CD4-positive, alpha-beta T cell (primary cell): ENCODE results near the gene NCKAP1. TPM values are rescaled to one million over a fixed set of nuclear protein-coding genes. Genes with fewer than 3 reads are reported as not detected.

Experiments used
- ATAC-seq: fragments of 200-7000 bp; cut with Tn5 transposase; one replicate; pipeline ENCODE4 v1.10.0; 2022; ENCODE audit warnings: mild to moderate bottlenecking; ENCODE audit not compliant: poor library complexity
- CTCF ChIA-PET: fragments of 350-600 bp; sonication (Branson Sonifier 250); formaldehyde crosslinking; loops from one replicate; lab custom pipeline; 2021; ENCODE audit warnings: antibody characterized with exemption, inconsistent platforms; lab: Charles Lee
- POLR2A ChIA-PET: fragments of 350-600 bp; sonication (Branson Sonifier 250); formaldehyde crosslinking; loops from one replicate; lab custom pipeline; 2021; ENCODE audit warnings: antibody characterized with exemption, inconsistent platforms; lab: Charles Lee
- DNase-seq, 14 experiments: peaks; one replicate each; pipeline ENCODE4 v3.0.0-alpha.2; 2013 to 2020; ENCODE audit warnings: mixed read lengths in 2 of 14
- H3K27ac ChIP-seq, 2 donors: one replicate each; pipeline versions ENCODE4 v1.5.1 to v1.7.0; 2013; ENCODE audit warnings: low read length in 2 of 2, low read depth in 1 of 2, mild to moderate bottlenecking in 1 of 2
- H3K27me3 ChIP-seq, 2 experiments: 1 replicate in 1 of 2; 2 replicates in 1 of 2; pipeline versions ENCODE4 v1.6.1 to v1.7.0; 2013; ENCODE audit warnings: low read length in 2 of 2, control low read depth in 1 of 2, mild to moderate bottlenecking in 1 of 2, moderate library complexity in 1 of 2; ENCODE audit not compliant: insufficient read depth in 2 of 2, control insufficient read depth in 1 of 2
- H3K36me3 ChIP-seq: one replicate; pipeline ENCODE4 v1.6.1; 2013; ENCODE audit warnings: low read length, control low read depth; ENCODE audit not compliant: insufficient read depth
- H3K4me1 ChIP-seq: one replicate; pipeline ENCODE4 v1.6.1; 2013; ENCODE audit warnings: low read length, control low read depth; ENCODE audit not compliant: insufficient read depth
- H3K4me3 ChIP-seq: one replicate; pipeline ENCODE4 v1.5.1; 2013; ENCODE audit warnings: mild to moderate bottlenecking, low read length, moderate library complexity
- H3K9me3 ChIP-seq, 2 experiments: 1 replicate in 1 of 2; 2 replicates in 1 of 2; pipeline versions ENCODE4 v1.6.1 to v1.7.0; 2013; ENCODE audit warnings: low read length in 2 of 2, mild to moderate bottlenecking in 2 of 2, control low read depth in 1 of 2, moderate library complexity in 1 of 2; ENCODE audit not compliant: control insufficient read depth in 1 of 2, insufficient read depth in 1 of 2
- H3K27ac Mint-ChIP-seq: one replicate; pipeline ENCODE4 v1.8.0; 2020; ENCODE audit warnings: mixed read lengths
- H3K27me3 Mint-ChIP-seq: one replicate; pipeline ENCODE4 v1.8.0; 2021; ENCODE audit warnings: mixed read lengths
- H3K36me3 Mint-ChIP-seq: one replicate; pipeline ENCODE4 v1.8.0; 2021; ENCODE audit warnings: low read depth, mixed read lengths
- H3K4me1 Mint-ChIP-seq: one replicate; pipeline ENCODE4 v1.8.0; 2021; ENCODE audit warnings: low read depth, mixed read lengths
- H3K4me3 Mint-ChIP-seq: one replicate; pipeline ENCODE4 v1.8.0; 2020; ENCODE audit warnings: mild to moderate bottlenecking, mixed read lengths
- H3K9me3 Mint-ChIP-seq: one replicate; pipeline ENCODE4 v1.8.0; 2020; ENCODE audit warnings: mixed read lengths
- intact Hi-C, 2 experiments: fragments of 100-400 bp; cut with DNase I in 1 of 2; cut with micrococcal nuclease in 1 of 2; formaldehyde crosslinking; loops; one replicate each; pipeline versions ENCODE4 v1.15.1 to v1.9.0; 2023 to 2025; cut with DNase I, micrococcal nuclease
- total RNA-seq, 174 experiments: library from RNA in 2 of 174; stranded (reverse) in 2 of 174; gene quantifications; one replicate each; pipeline ENCODE4 v1.2.3 and lab custom pipeline; 2021 to 2026
- TF ChIP-seq, protein P1 (sequence below): fragments of 200-600 bp; IDR thresholded peaks from one replicate; pipeline ENCODE4 v1.8.0; 2022; ENCODE audit warnings: antibody characterized with exemption, mild to moderate bottlenecking

The NCKAP1 gene
- total RNA-seq, 2 experiments from 2014 or later = 2.4 to 2.5 TPM

DNA sequence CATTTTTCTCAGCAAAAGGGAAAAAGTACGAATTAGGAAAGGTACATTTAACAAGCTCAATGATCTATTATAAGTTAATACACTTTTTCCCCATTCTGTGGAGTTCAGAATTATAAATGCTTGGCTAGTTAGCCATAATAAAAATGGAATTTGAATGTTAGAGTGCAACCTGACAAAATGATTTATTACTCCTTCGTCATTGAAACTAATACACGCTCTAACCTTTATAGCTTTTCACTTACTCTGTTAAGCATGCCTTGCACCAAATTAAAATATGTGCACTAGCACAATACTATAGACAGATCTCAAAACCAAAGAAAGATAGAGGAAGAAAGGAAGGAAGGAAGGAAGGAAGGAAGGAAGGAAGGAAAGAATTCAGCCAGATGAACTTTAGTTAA, 125.7 kb downstream of the NCKAP1 start:
- Mint-ChIP-seq H3K9me3 (no peaks in the 10 kb centered on the region), H3K27ac (no peak overlapping the region), H3K36me3 (no peaks in the 10 kb centered on the region), H3K4me1 (no peaks in the 10 kb centered on the region), H3K27me3 (no peaks in the 10 kb centered on the region), H3K4me3 (no peak overlapping the region)
- Histone ChIP-seq H3K27me3 (no peaks in the 10 kb centered on the region), H3K27ac (no peak overlapping the region), H3K36me3 (no peaks in the 10 kb centered on the region), H3K4me3 (no peak overlapping the region), H3K4me1 (no peaks in the 10 kb centered on the region), H3K9me3 (no peaks in the 10 kb centered on the region)
- TF ChIP-seq, protein P1, sequence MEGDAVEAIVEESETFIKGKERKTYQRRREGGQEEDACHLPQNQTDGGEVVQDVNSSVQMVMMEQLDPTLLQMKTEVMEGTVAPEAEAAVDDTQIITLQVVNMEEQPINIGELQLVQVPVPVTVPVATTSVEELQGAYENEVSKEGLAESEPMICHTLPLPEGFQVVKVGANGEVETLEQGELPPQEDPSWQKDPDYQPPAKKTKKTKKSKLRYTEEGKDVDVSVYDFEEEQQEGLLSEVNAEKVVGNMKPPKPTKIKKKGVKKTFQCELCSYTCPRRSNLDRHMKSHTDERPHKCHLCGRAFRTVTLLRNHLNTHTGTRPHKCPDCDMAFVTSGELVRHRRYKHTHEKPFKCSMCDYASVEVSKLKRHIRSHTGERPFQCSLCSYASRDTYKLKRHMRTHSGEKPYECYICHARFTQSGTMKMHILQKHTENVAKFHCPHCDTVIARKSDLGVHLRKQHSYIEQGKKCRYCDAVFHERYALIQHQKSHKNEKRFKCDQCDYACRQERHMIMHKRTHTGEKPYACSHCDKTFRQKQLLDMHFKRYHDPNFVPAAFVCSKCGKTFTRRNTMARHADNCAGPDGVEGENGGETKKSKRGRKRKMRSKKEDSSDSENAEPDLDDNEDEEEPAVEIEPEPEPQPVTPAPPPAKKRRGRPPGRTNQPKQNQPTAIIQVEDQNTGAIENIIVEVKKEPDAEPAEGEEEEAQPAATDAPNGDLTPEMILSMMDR = no peak
- ATAC-seq (no peak), DNase-seq (no peak)
- POLR2A ChIA-PET = no interaction called here
- CTCF ChIA-PET = no interaction called here
- intact Hi-C loops = no loop called here

DNA sequence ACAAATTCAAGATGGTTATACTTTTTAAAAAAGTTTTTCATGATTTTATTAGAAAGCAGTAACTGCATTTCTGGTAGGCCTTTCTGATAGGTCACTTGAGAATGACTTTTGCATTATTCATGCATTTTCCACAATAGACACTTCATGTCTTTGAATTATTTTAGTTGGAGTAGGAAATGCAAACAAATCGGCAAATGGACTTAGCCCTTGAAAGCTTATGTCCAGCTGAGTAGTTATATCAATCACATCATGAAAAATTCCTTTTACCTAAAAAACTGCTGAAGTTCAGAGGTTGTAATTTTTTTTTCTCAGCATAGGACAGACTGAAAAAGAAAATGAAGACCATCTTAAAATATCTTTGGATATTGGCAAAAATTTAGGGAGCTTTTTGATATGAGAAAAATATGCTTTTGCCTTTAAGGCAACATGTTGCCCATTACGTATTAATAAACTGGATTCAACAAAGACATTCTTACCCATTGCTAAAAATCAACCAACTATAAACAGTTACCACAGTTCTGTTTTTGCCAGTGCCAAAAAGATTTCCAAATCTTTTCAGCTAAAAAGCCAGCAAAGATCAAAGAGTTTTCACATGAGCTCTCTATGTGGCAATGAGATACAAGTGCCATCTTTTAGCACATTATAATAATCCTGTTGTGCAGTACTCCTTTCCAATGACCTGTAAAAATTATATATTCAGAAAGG, 126.3 kb downstream of the NCKAP1 start:
- ChIA-PET CTCF (no interaction called here), POLR2A (no interaction called here)
- ATAC-seq = no peak
- Mint-ChIP-seq H3K4me1 (no peaks in the 10 kb centered on the region), H3K36me3 (no peaks in the 10 kb centered on the region), H3K4me3 (no peak overlapping the region), H3K9me3 (no peaks in the 10 kb centered on the region), H3K27ac (no peak overlapping the region), H3K27me3 (no peaks in the 10 kb centered on the region)
- H3K4me3 ChIP-seq = no peak overlapping the region
- H3K27me3 ChIP-seq = no peaks in the 10 kb centered on the region
- H3K27ac ChIP-seq = no peak overlapping the region
- H3K9me3 ChIP-seq = no peaks in the 10 kb centered on the region
- H3K36me3 ChIP-seq = no peaks in the 10 kb centered on the region
- TF ChIP-seq, protein P1 = no peak
- intact Hi-C loops = no loop called here
- no peaks in the 10 kb centered on the region for H3K4me1 ChIP-seq
- DNase-seq = no peak

DNA sequence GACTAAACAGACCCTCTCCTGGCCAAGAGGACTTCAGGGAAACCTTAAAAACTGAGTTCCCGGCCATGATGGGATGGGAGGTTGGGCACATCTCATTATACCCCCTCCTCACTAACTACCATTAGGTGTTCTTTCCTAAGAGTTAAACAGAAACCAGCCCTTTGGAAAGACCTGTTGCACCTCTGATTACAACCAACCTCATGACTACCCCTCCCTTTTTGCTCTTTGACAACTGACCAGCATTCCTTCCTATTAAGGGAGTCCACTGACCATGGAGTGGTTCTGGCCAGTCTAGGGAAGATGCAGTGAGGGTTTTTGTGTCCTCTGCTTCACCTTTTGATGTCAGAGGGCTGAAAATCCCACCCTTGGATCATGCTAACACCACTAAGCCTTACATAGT, 127.3 kb downstream of the NCKAP1 start:
- Mint-ChIP-seq H3K27me3 (no peaks in the 10 kb centered on the region), H3K27ac (no peak overlapping the region), H3K4me3 (no peak overlapping the region), H3K9me3 (no peaks in the 10 kb centered on the region), H3K36me3 (no peaks in the 10 kb centered on the region), H3K4me1 (no peaks in the 10 kb centered on the region)
- TF ChIP-seq, protein P1 = no peak
- ATAC-seq (no peak), DNase-seq (no peak)
- ChIA-PET CTCF (no interaction called here), POLR2A (no interaction called here)
- Histone ChIP-seq H3K36me3 (no peaks in the 10 kb centered on the region), H3K27ac (no peak overlapping the region), H3K27me3 (no peaks in the 10 kb centered on the region), H3K4me1 (no peaks in the 10 kb centered on the region), H3K9me3 (no peaks in the 10 kb centered on the region), H3K4me3 (no peak overlapping the region)
- intact Hi-C loops = no loop called here
